HG02759 (cell line): ENCODE results near the gene BBLN.
"Not testable (repeated sequence)": the region's sequence is repeated elsewhere in the genome, so short reads cannot be mapped to it uniquely, and the experiment has no call there.

Experiments used
- ATAC-seq: cut with Tn5 transposase; IDR thresholded peaks from one replicate; pipeline ENCODE4 v1.9.1; 2021; ENCODE audit warnings: mild to moderate bottlenecking, moderate library complexity; ENCODE audit not compliant: unreplicated experiment

BBLN gene

DNA sequence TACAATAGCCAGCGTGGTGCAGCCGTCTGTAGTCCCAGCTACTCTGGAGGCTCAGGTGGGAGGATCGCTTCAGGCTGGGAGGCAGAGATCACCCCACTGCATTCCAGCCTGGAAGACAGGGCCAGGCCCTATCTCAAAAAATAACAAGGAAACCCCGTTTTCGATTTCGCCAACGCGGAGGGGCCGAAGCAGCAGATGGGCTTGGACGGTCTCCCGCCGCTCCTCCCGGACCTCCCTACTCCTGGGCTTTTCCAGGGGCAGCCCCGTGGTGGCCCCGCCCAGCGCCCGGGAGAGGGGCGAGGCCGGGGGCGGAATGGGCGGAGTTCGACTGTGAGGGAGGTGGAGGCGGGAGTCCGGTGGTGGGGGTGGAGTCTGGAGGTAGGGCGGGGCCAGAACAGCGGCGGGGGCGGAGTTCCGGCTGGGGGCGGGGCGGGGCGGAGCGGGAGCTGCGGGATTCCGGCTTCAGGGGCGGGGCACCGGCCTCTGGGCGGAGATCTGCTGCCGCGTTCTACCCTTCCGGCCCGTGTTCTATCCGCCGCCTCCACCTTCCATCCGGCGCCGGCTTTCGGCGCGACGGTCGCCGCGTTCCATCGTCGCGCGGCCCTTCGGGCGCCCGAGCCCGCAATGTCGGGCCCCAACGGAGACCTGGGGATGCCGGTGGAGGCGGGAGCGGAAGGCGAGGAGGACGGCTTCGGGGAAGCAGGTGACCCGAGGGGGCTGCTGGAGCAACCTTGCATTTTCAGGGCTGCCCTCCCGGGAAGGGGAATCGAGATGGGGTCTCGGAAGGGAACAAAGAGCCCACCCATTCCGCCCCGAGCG is at the start of gene BBLN:
TSS of gene BBLN (plus strand) at position 482 of the 819 bp plus-strand sequence. CDS start at position 625, 143 bp downstream.
- ATAC-seq, result peak; percentile 75

GRCh38 chr9:128111726-128112125 is 48.3 kb upstream of the BBLN start:
- not testable (repeated sequence) for ATAC-seq

DNA sequence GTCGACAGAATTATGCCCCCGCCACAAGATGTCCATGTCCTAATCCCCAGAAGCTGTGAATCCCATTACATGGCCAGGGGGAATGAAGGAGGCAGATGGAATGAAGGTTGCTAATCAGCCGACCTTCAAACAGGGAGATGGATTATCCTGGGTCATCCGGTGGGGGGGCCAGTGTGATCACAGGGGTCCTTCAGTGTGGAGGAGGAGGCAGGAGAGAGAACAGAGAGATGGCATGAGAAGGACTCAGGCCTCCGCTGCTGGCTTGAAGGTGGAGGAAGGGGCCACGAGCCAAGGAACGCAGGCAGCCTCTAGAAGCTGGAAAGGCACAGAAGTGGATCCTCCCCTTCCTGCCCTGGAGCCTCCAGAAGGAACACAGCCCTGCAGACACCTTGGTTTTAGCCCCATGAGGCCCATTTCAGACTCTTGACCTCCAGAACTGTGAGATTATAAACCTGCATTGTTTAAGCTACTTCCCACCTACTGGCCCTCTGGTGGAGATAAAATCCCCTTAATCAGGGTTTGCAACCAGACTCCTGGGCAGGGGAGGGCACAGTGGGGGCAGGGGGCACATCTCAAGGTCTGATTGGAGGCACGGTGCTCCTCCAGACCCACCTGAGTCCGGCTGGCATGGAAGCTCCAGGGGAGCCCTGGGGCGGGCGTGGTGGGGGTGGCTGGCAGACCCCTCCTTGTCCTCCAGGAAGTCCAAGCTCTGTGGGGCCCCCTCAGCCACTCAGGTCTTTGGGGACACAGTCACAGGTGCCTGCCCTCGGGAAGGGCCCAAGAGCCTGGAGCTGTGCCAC is 46.3 kb upstream of the BBLN start:
- no peak for ATAC-seq

- no peak for ATAC-seq
Measured at GRCh38 chr9:128114326-128115186, 45.5 kb upstream of the BBLN start.

DNA sequence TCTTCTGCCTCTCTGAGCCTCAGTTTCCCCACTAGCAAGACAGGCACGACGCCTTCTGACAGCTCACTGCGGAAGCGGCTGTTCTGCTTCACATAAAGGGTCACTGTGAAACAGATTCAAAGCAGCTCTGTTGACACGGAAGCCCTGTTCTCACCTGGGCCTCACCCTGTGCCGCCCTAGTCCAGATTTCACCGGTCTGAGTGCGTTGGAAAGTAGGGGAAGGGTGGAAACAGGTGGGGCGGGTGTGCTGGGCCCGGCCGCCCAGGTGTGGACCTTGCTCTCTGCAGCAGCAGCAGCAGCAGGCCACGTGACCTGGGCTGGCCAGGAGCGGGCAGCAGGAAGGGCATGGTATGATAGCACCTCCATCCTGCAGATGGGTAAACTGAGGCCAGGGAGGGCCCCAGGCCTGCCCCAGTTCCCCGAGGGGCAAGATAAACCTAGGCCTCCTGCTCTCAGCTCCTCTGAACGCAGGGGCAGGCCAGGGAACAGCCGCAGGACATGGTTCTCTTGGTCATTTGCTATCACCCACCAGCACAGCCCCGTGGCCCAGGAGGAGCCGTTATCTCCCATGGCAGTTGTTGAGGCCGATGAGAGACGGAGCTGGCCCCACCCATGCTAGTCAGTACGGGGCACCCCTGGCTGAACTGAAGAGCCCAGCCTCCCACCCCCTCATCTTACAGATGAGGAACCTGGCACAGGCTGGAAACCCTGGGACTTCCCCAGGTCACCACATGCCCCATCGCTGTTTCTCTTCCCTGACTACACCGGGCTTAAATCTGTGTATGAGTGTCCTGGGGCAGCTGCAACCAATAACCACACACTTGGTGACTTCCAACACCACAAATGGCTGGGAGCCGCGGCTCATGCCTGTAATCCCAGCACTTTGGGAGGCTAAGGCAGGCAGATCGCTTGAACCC is 44.6 kb upstream of the BBLN start:
- no peak for ATAC-seq

DNA sequence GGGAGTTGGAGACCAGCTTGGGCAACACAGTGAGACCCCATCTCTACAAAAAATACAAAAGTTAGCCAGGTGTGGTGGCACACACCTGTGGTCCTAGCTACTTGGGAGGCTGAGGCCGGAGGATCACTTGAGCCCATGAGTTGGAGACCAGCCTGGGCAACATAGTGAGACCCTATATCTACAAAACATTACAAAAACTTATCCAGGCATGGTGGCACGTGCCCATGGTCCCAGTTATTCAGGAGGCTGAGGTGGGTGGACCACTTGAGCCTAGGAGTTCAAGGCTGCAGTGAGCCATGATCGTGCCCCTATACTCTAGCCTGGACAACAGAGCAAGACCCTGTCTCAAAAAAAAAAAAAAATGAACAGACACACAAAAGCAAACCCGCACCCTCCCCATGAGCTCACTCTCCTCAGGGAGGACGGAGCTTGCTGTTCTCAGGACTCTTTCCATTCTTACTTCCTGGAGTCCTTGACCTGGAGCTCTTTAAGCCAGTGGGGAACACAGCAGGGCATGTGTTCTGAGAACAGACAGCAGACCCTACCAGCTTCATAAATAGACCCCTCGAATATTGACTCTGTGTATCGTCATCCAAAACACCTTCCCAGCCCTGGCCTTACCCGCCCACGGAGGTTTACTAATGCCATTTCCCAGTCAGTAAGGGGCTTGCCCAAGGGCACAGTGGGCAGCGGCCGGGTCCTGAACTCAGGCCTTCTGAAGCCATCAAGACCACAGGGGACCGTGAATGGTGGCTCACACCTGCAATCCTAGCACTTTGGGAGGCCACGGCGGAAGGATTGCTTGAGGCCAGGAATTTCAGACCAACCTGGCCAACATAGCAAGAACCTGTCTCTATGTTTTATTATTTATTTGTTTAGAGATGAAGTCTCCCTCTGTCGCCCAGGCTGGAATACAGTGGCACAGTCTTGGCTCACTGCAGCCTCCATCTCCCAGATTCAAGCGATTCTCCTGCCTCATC is 43.7 kb upstream of the BBLN start:
- no peak for ATAC-seq

DNA sequence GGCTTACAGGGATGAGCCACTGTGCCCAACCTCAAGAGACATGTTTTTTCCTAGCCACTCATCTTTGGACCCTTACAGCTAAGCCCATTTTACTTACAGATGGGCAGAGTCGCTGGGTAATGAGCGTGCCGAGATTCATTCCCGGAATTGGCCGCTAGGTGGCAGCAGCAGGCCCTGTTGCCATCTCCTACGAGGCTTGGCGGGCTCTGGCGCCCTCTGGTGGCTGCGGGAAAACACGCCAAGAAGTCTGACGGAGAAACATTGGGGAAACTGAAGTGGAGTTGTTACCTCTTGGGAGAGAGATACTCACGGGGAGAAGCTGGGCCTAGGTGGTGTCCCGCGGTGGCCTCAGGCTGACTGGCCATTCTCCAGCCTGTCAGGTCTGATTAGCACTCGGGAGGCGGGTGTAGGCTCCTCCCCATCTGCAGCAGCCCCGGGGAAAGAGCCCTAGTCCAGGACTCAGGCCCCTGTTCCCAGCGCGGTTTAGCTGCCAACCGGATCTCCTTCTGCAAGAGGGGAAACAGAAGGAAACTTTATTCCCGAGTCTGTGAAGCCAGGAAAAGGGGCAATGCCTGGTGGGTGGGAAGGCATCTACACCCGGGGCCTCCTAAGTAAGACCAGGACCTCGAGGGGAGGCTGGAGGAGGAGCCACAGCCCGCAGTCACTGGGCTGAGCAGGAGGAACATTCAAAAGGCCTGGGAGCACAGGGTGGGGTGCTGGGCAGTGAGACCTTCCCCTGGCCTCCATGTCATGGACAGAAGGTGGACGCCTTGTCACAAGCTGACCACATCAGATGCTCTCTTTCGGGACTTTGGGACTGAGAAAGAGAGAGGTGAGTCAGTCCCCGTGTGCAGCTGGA is 42.2 kb upstream of the BBLN start:
- ATAC-seq, result no peak

DNA sequence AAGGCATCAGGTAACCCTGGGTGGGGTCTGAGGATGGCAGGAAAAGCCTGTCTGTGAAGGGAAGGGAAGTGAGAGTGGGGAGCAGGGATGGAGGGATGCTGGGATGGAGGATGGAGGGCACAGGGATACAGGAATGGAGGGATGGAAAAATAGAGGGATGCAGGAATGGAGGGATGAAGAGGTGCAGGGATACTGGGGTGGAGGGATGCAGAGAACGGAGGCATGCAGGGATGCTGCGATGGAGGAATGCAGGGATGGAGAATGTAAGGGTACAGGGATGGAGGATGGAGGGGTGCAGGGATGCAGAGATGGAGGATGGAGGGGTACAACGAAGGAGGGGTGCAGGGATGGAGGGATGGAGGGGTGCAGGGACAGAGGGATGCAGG is 41.6 kb upstream of the BBLN start:
- no peak for ATAC-seq

GRCh38 chr9:128118971-128119665 is 40.9 kb upstream of the BBLN start:
- no peak for ATAC-seq

DNA sequence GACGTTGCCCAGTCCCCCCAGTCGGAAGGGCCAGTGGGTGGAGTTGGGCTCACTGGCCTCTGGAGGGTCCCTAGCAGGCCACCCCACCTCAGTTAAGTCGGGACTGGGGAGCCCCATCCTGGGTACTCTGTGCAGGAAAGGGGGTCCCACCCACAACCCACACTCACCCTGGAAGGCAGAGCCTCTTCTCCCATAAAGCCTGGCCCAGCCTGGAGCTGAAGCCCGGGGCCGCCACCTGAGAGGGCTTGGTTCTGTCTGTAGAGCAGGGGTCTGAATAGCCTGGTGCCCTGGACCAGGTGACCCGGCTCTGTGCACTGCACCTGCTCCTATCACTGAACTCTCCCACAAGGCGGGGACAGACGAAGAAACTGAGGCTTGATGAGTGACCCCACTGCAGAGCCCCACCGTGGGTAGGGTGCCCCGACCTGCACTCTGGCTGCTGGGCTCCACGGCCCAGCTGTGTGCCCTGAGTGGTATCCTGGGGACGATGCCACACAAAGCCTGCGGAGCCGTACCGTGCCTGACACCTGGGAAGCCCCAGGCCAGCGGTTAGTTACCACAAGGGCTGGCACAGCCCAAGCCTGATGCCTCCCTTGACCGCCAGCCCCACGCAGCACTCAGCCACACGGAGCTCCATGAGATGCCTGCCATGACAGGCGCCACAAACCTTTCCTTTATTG is 39.9 kb upstream of the BBLN start:
- ATAC-seq, result no peak

GRCh38 chr9:128120741-128121465 is 39.2 kb upstream of the BBLN start:
- no peak for ATAC-seq

GRCh38 chr9:128121466-128121810 is 38.6 kb upstream of the BBLN start:
- no peak for ATAC-seq

DNA sequence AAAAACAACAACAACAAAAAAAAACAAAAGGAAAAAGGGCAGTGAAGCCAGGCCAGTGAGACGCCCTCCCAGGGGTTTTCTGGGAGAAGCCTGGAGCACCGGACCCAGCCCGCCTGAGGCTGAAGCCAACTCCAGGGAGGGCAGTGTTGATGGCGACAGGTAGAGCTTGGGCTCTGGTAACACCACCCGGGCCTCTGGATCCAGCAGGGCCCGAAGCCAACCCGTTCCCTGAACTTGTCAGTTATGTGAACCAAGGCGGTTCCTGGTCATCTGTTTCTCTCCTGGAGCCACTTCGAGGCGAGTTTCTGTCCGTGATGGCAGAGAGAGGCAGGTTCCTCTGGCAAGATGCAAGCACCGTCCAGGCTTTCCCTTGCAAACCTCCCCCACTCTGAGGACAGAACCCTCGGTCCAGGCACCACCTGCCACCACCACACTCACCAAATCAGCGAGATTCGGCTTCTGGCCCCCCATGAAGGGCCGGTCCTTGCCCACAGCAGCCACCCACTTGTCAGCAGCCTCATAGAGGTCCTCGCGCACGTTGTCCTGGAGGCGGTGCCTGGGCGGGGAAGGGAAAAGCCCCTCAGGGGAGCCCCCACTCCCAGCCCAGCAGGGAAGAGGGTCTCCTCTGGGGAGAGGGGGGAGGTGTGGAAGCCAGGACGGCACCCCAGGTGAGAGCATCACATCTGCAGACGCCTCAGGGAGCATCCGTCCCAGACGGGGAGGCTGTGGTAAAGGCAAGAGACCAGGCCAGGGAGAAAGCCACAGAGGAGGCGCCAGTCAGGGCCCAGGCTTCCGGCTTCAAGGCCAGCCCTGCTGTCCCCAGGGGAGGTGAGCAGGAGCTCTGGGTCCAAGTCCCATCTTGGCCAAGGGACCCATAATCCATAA is 37.9 kb upstream of the BBLN start:
- no peak for ATAC-seq

DNA sequence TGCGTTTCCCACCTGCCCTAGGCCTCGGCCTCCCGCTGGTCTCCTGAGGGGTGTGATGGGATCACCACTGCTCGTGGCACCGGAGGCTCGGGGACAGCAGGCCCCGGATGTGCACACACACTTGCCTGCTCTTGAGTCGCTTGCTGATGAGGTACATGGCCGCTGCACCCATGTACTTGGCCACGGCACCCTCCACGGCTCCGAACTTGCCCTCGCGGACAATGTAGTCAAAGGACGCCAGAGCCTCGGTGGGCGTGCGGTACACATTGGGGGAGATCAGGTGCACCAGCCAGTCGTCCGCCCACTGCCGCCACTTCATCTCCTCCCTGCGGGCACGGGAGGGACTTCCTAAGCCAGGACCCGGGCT is 37.3 kb upstream of the BBLN start:
- no peak for ATAC-seq

GRCh38 chr9:128123451-128124080 is 36.5 kb upstream of the BBLN start:
- ATAC-seq, result no peak
